22Rv1 (cell line): Measurements from ENCODE around the gene UMPS.

Experiments used
- CTCF ChIP-seq: fragments of 450-650 bp; IDR thresholded peaks from 2 replicates; pipeline ENCODE4 v1.5.1; 2017; ENCODE audit warnings: mild to moderate bottlenecking
- ZFX ChIP-seq: fragments of 450-650 bp; IDR thresholded peaks from 2 replicates; pipeline ENCODE4 v1.6.1; 2017; ENCODE audit warnings: antibody characterized with exemption, borderline replicate concordance

GRCh38 chr3:124767264-124767663, 37.0 kb downstream of the UMPS start:
- TF ChIP-seq CTCF (no peak), ZFX (no peak)
